GM19240 (cell line): ENCODE results near the gene FAM3B.

Experiments used
- DNase-seq: peaks from one replicate; pipeline ENCODE4 v3.0.0; 2011; ENCODE audit warnings: low spot score; ENCODE audit not compliant: insufficient read length

FAM3B gene

GRCh38 chr21:41367945-41368734 is 51.5 kb downstream of the FAM3B start:
- DNase-seq, result peak; percentile 79

- no peak for DNase-seq
Measured at GRCh38 chr21:41368735-41369104, 52.1 kb downstream of the FAM3B start.

- DNase-seq, result peak; percentile 16
Measured at GRCh38 chr21:41369105-41369919, 52.7 kb downstream of the FAM3B start.

- DNase-seq, result peak; percentile 16
Measured at GRCh38 chr21:41369920-41370839, 53.6 kb downstream of the FAM3B start.

GRCh38 chr21:41370840-41371684 is 54.5 kb downstream of the FAM3B start:
- DNase-seq, result no peak

GRCh38 chr21:41371685-41372030 is 55.1 kb downstream of the FAM3B start:
- DNase-seq, result no peak

- DNase-seq, result no peak
Measured at GRCh38 chr21:41373253-41373652, 56.7 kb downstream of the FAM3B start.

- DNase-seq, result no peak
Measured at GRCh38 chr21:41373763-41374162, 57.2 kb downstream of the FAM3B start.

GRCh38 chr21:41374177-41374712 is 57.6 kb downstream of the FAM3B start:
- DNase-seq, result no peak

GRCh38 chr21:41374867-41375533 is 58.4 kb downstream of the FAM3B start:
- no peak for DNase-seq

GRCh38 chr21:41375875-41376274 is 59.3 kb downstream of the FAM3B start:
- DNase-seq, result no peak

- DNase-seq, result no peak
Measured at GRCh38 chr21:41377715-41378114, 61.1 kb downstream of the FAM3B start.

GRCh38 chr21:41378849-41379248 is 62.2 kb downstream of the FAM3B start:
- no peak for DNase-seq

GRCh38 chr21:41379901-41380300 is 63.3 kb downstream of the FAM3B start:
- no peak for DNase-seq

- DNase-seq, result no peak
Measured at GRCh38 chr21:41381731-41382130, 65.1 kb downstream of the FAM3B start.

- DNase-seq, result no peak
Measured at GRCh38 chr21:41387042-41387819, 70.6 kb downstream of the FAM3B start.

GRCh38 chr21:41387824-41388223 is 71.2 kb downstream of the FAM3B start:
- no peak for DNase-seq

GRCh38 chr21:41388259-41388658 is 71.7 kb downstream of the FAM3B start:
- DNase-seq, result no peak

- no peak for DNase-seq
Measured at GRCh38 chr21:41390043-41390639, 73.5 kb downstream of the FAM3B start.
